Uterus (tissue), 4 donors: ENCODE measurements around the gene SALL4. TPM values are rescaled to one million over a fixed set of nuclear protein-coding genes. Genes with fewer than 3 reads are reported as not detected.

ENCODE experiments used
- DNase-seq, 2 donors: peaks; one replicate each; pipeline ENCODE4 v3.0.0-alpha.2; 2019 to 2020
- H3K27ac ChIP-seq, 2 donors: fragments of 200-600 bp; sonication (generic); 1 replicate in 1 of 2; 2 replicates in 1 of 2; pipeline ENCODE4 v1.5.1; 2016 to 2018
- H3K27me3 ChIP-seq, 2 donors: fragments of 200-600 bp; sonication (generic); one replicate each; pipeline ENCODE4 v1.5.1; 2018 to 2019; ENCODE audit warnings: control low read depth in 1 of 2
- H3K36me3 ChIP-seq, 2 donors: fragments of 200-600 bp; sonication (generic); one replicate each; pipeline ENCODE4 v1.5.1; 2019; ENCODE audit warnings: control low read depth in 1 of 2
- H3K4me1 ChIP-seq, 2 donors: fragments of 200-600 bp; sonication (generic); one replicate each; pipeline ENCODE4 v1.5.1; 2018 to 2019; ENCODE audit warnings: control low read depth in 1 of 2
- H3K4me3 ChIP-seq, 2 donors: fragments of 200-600 bp; sonication (generic); 1 replicate in 1 of 2; 2 replicates in 1 of 2; pipeline ENCODE4 v1.5.1; 2018 to 2019; ENCODE audit warnings: mild to moderate bottlenecking in 1 of 2
- H3K9me3 ChIP-seq, 2 donors: fragments of 200-600 bp; sonication (generic); one replicate each; pipeline ENCODE4 v1.5.1; 2019; ENCODE audit warnings: control low read depth in 1 of 2
- POLR2A ChIP-seq, 2 donors: fragments of 450-650 bp; IDR thresholded peaks; one replicate each; pipeline ENCODE4 v1.6.1; 2016; ENCODE audit warnings: antibody characterized with exemption in 2 of 2, mild to moderate bottlenecking in 1 of 2, moderate library complexity in 1 of 2
- intact Hi-C: fragments of 100-400 bp; cut with DNase I; formaldehyde crosslinking; loops from one replicate; pipeline ENCODE4 v1.15.1; 2023; ENCODE audit warnings: low total_unique reads
- total RNA-seq, 4 donors: library from RNA; depleted of rRNA in 3 of 4; stranded (reverse); fragments of >200 nt in 3 of 4; gene quantifications; one replicate each; pipeline versions ENCODE4 v1.1.0 to v1.2.4, GENCODE V29; 2014 to 2023
- TF ChIP-seq, protein P1 (sequence below), 4 experiments: fragments of 200-600 bp in 2 of 4; fragments of 450-650 bp in 2 of 4; sonication (generic) in 2 of 4; IDR thresholded peaks; one replicate each; pipeline ENCODE4 v1.5.1; 2016 to 2019; ENCODE audit warnings: antibody characterized with exemption in 4 of 4, mild to moderate bottlenecking in 2 of 4, moderate library complexity in 1 of 4
- donor health status: DM: yes; HTN: yes; CAD: no.

Gene SALL4
- total RNA-seq = under 1 TPM in 2 of 4 donors, not detected in 2; 0.09 to 0.55 TPM

- TF ChIP-seq, protein P1, sequence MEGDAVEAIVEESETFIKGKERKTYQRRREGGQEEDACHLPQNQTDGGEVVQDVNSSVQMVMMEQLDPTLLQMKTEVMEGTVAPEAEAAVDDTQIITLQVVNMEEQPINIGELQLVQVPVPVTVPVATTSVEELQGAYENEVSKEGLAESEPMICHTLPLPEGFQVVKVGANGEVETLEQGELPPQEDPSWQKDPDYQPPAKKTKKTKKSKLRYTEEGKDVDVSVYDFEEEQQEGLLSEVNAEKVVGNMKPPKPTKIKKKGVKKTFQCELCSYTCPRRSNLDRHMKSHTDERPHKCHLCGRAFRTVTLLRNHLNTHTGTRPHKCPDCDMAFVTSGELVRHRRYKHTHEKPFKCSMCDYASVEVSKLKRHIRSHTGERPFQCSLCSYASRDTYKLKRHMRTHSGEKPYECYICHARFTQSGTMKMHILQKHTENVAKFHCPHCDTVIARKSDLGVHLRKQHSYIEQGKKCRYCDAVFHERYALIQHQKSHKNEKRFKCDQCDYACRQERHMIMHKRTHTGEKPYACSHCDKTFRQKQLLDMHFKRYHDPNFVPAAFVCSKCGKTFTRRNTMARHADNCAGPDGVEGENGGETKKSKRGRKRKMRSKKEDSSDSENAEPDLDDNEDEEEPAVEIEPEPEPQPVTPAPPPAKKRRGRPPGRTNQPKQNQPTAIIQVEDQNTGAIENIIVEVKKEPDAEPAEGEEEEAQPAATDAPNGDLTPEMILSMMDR (IDR thresholded peaks at IDR 0.05) = no peak
- TF ChIP-seq POLR2A (IDR thresholded peaks at IDR 0.05) = no peak
- intact Hi-C loops = no loop called here
- no peak within 1 kb of the TSS for H3K4me3 ChIP-seq
- DNase-seq = no peak
- H3K36me3 ChIP-seq = no peaks in the 10 kb centered on the region
- H3K27me3 ChIP-seq = peaks cover 8 to 29% of the 10 kb centered on the region in 2 donors
- no peaks in the 10 kb centered on the region for H3K9me3 ChIP-seq
- no peak within 1 kb of the TSS for H3K27ac ChIP-seq
- H3K4me1 ChIP-seq = peaks cover 0 to 14% of the 10 kb centered on the region in 2 donors
These were observed at the start of gene SALL4 for GRCh38 chr20:51802170-51802751. Gene SALL4, minus strand, starts transcription at chr20:51802521. Its CDS starts 113 bp downstream, at chr20:51802408.

DNA sequence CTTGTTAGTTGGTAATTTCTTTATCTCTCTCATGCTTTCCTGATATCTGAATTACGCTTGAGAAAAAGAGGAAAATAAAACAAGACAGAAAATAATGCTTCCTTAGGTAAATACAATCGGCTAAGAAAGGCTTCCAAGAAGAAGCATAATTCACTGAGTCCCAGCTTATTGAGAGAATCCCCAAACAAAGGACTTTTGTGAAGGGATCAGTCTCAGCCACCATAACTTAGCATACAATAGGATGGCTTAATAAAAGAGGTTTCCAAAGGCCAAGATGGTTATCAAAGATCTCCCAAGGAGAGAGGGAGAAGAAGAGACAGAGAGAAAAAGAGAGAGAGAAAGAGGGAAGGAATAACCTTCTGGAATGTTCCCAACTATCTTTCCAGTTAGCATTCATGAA is 46.0 kb upstream of the SALL4 start:
- DNase-seq = no peak
- Histone ChIP-seq H3K27me3 (no peaks in the 10 kb centered on the region), H3K36me3 (no peaks in the 10 kb centered on the region), H3K4me3 (no peak overlapping the region), H3K4me1 (no peaks in the 10 kb centered on the region), H3K27ac (no peak overlapping the region), H3K9me3 (no peaks in the 10 kb centered on the region)
- intact Hi-C loops = no loop called here
- TF ChIP-seq, protein P1 (IDR thresholded peaks at IDR 0.05) = no peak
- TF ChIP-seq POLR2A (IDR thresholded peaks at IDR 0.05) = no peak

DNA sequence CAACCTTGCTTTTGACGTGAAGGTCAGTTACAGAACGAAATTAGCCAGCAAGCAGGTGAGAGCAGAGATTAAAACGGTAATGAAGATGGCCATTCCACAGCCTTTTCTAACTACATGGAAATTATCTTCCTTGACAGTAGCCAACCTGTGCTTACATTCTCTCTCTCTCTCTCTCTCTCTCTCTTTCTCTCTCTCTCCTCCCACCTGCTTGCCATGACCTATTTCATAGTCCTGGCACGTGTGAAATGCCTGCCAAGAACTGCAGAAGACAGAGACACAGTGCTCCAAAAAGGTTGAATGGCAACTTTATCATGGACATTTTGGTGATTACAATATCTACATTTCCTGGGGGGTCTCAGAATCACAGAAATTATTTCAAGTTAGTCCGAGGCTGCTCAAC is 38.5 kb upstream of the SALL4 start:
- H3K4me1 ChIP-seq = no peaks in the 10 kb centered on the region
- no peak overlapping the region for H3K4me3 ChIP-seq
- no peaks in the 10 kb centered on the region for H3K36me3 ChIP-seq
- H3K27ac ChIP-seq = no peak overlapping the region
- no peaks in the 10 kb centered on the region for H3K9me3 ChIP-seq
- TF ChIP-seq, protein P1 (IDR thresholded peaks at IDR 0.05) = no peak
- TF ChIP-seq POLR2A (IDR thresholded peaks at IDR 0.05) = no peak
- DNase-seq = no peak
- no peaks in the 10 kb centered on the region for H3K27me3 ChIP-seq
- intact Hi-C loops = no loop called here

- Histone ChIP-seq H3K27me3 (no peaks in the 10 kb centered on the region), H3K9me3 (no peaks in the 10 kb centered on the region), H3K4me1 (no peaks in the 10 kb centered on the region), H3K4me3 (no peak overlapping the region), H3K36me3 (no peaks in the 10 kb centered on the region), H3K27ac (no peak overlapping the region)
- no peak for DNase-seq
- intact Hi-C loops = no loop called here
- TF ChIP-seq, protein P1 (IDR thresholded peaks at IDR 0.05) = no peak
- no peak for TF ChIP-seq POLR2A (IDR thresholded peaks at IDR 0.05)
These were observed 35.6 kb upstream of the SALL4 start for GRCh38 chr20:51837876-51838420.

DNA sequence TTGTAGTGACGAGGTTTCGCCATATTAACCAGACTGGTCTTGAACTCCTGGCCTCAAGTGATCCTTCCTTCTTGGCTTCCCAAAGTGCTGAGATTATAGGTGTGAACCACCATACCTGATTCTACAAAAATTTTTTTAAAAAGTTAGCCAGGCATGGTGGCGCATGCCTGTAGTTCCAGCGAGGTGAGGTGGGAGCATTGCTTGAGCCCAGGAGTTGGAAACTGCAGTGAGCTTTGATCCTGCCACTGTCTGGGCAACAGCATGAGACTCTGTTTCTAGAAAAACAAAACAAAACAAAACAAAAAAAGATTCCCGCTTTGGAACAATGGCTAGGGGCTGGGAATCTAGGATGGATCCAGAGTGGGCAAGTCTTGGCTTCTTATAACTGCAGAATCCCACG is 35.1 kb upstream of the SALL4 start:
- Histone ChIP-seq H3K27ac (no peak overlapping the region), H3K36me3 (no peaks in the 10 kb centered on the region), H3K4me3 (no peak overlapping the region), H3K27me3 (no peaks in the 10 kb centered on the region), H3K4me1 (no peaks in the 10 kb centered on the region), H3K9me3 (no peaks in the 10 kb centered on the region)
- intact Hi-C loops = no loop called here
- TF ChIP-seq, protein P1 (IDR thresholded peaks at IDR 0.05) = no peak
- TF ChIP-seq POLR2A (IDR thresholded peaks at IDR 0.05) = no peak
- DNase-seq = no peak
